ENCODE results near the gene CREB3L2. TPM values are rescaled to one million over a fixed set of nuclear protein-coding genes. Genes with fewer than 3 reads are reported as not detected.

Gene CREB3L2
- polyA plus RNA-seq, 5 donors = 45.2 to 61.6 (median 50.8) TPM

DNA sequence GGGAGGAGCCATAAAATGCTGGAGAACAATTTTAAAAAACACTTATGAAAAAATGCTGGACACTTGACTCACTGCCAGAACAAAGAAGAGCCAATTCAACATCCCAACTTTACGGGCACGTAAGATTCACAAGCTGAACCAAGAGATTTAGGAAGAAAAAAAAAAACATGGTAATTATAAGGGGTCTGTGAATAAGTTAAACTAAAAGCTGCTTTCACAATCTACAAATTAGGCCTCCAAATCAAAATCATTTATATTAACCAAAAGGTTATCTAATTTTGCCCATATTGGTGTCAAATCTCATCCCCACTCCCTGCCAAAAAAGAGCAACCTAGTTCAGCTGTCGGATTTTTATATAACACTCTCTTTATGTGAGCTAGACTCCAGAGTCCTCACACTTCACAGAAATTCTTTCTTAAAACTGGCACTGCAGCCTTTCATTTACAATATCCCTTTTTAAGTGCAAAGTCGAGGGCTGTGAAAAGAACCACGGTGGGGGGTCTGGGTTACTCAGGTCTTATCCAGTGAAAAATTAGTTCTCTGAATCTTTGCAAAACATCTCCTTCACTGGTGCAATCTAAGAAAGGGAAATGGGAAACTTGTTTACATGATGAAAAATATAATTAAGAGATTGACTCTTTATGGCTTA, 124.7 kb downstream of the CREB3L2 start:
- peak in 1 of 2 donors; percentile 42 for DNase-seq

DNA sequence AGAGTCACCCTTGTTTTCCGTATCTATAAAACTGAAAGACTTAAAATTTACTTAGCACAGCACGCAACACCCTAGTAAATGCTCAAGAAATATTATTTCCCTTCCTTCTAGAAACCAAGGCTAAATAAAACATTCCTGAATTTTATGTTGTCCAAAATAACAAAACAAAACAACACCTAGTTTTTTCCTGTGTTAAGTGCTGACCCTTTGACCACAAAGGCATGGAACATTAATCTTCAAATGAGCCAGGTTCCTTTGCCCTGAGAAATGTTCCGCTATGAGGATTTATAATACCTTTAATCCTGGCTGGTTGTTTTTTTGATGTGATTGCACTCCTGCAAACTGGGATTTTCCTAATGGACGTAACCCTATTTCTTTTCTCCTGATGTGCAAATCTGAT, 126.1 kb downstream of the CREB3L2 start:
- no peak for DNase-seq

DNA sequence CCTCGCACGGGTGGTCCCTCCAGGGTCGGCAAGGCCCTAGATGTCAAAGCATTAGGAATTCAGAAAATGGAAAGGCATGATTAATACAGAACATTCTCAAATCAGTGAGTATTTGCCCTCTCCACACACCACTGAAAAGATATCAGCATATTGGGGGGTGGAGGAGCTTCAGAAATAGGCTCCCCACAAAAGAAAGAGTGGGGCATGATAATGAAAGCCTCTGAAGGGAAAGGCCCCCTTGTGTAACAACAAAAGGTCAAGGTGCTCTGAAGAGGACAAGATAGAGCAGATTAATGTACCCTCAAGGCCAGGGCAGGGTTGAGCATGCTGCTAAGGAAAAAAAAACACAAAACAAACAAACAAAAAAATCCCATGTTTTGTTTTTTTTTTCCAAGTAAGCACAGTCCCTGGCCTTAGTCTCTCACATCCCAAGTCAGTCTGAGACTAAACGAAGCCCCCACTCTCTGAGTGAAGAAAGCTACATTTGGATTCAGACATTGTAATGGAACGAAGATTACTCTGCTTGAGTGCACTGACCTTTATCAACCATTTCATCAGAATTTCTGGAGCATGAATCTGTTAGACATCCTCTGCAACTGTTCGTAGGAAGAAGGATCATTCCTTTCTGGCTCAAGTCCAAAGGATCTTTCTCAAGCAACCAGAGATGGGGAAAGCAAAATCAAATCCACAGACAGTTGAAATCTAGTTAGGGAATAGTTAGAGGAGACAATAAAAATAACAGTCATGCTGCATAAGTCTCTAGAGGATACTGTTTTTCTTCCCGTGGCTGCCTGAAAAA, 127.7 kb downstream of the CREB3L2 start:
- DNase-seq = peak; percentile 31 to 37

DNA sequence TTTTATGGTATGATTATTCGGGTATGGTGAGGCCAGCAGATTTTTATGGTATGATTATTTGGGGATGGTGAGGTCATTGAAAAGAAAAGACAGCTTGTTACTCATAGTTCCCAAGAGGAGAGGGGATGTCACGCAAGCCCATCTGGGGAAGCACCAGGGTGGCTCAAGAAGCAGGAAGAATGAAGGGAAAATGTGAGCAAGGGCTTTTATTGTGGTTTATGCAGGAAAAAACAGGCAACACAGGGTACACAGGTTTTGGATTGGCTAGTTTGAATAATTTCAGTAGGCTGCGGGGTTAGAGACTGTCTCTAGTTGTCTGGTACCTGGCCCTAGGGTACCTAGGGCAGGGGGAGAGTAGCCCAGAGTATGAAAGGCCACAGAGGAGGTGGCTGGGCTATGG, 128.4 kb downstream of the CREB3L2 start:
- no peak for DNase-seq

DNA sequence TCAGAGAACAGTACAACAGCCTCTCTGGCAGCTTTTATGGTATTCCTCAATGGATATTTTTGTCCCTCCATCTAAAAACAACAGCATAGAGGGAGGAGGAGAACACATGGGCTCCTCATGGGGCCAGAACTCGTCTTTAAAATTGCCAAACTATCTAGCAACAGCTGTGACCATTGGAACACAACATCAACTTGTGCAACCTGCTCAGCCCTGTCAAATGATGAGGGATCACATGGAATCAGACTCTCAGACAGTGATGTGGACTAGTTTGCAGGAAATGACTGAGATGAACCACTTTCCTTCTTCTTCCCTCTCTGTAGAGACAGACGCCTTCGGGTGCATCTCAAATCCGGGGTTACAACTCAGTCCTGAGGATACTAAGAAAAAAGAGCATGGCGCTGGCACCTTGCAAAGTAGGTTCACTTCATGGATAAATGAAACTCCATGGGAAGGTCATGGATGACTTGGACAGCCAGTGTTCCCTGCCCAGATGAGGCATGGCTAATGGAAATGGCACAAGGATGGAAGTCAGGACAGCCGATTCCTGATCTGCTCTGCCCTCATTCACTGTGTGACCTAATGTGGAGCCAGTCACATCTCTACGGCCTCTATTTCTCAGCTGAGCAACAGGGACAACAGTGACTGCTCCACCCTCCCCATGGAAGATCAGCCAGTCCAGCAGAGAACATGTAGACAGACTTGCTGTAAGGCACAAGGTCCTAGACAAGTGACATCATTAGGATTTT, 130.5 kb downstream of the CREB3L2 start:
- DNase-seq = no peak

DNA sequence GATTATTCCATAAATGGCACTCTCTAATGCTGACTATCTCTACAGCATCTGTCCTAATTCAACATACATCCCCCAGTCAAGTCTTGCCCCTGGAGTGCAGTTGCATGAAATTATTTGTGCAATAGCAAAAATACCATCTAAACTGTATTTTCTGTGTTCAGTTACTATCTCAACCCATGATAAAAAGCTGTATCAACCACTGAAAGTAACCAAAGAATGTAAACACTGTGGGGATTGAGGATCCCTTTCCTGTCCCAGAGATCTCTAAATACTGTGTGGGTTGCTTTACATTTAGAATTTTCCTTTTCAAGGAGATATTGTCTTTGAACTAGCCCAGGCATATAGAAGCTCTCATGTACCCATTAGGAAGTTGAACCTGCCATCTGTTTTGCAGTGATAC, 131.2 kb downstream of the CREB3L2 start:
- DNase-seq = no peak

DNA sequence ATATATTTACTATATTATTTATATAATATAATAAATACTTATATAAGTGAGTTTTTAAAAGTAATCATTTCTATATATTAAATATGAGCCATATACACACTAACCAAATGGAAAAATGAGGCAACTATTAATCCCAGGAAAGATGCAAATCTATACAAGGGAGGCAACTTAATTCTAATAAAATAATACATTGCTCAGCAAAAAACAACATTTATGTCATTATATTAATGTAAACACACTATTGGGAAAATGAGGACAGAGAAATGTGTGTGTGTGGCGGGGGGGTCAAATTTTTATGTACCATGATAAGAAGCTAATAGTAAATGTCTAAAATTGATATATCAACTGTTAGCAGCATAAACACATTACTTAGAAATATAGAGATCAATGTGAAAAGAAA, 131.8 kb downstream of the CREB3L2 start:
- no peak for DNase-seq

DNA sequence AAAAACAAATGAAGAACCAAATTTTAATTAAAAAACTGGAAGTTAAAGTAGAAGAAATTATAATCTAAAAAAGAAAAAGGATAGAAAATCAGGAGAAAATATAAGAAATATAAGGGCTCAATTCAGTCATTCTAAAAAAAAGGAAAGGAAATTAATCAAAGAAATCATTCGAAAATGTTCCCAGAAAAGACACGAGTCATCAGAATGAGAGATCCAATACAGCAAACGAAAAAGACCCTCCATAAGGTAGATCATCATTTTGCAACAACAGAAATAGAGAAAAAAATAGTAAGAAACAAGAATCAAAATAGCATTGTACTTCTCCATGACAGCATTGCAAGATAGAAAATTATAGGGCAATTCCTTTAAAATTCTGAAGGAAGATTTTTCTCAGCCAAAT, 132.6 kb downstream of the CREB3L2 start:
- DNase-seq = no peak

DNA sequence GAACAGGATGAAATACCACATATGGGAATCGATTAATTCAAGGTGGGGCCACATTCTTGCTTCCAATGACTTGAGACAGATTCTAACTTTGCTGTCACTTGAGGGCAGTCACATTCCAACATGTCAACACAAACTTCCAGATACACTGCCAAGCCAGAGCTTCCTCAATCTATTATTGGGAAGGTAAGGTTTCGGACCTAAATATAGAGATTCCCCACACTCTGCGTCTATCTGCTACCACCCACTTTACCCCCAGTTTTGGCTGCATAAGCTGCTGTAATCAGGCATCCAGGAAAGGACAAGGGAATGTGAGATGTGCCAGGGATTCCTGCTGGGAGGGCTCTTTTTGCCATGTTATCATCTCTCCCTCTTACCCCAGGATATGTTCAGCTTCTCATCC, 134.6 kb downstream of the CREB3L2 start:
- DNase-seq = no peak

DNA sequence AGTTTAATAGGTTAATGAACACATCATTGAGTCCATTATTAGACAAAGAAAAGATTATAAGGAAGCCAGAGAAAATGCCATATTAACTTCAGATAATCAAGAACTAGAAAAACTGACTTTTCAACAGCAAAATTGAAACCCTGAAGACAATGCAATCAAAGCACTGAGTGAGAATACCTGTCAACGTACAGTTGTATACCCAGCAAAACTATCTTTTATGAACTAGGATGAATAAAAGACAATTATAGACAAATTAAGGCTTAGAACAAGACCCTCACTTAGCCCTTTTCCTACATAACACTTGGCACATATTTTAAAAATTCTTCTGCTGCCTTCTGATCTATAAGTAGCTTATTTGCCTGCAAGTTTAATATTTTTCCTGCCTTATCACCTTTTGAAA, 136.1 kb downstream of the CREB3L2 start:
- no peak for DNase-seq

DNA sequence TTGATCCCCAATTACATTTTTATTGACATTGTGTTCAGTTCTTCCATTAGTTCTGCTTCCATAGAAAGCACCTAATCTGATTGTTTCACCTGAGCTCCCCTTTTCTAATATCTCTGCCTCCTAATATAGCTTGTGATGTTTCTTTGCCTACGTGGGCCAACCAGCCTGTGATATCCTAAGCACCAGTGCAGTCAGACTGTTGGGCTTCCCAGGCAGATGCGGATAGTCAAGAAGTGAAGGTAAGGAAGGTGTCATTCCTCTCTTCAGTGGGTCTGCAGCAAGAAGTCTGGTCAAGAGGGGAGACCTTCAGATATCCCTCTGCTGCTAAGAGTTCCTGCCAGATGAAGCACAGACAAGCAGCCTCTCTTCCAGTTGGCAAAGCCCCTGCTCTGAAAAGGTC, 138.9 kb downstream of the CREB3L2 start:
- DNase-seq = no peak

DNA sequence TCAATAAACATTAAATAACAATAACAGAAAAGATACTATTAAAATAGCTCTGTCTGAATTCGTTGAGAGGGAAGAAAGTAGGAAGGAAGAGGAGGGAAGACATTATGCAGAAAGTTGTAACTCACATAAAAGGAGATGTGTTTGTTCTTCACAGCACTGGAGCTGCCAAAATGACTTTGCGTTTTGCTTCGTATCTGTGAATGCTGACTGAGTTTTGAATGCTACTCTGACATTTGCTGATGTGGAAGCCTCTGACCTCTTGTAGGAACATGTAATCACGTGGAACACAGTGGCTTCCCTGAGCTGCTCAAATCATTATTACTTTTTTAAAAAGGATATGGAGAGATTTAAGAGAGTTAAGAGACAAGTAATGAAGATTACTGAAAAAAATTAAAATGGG, 139.5 kb downstream of the CREB3L2 start:
- no peak for DNase-seq

DNA sequence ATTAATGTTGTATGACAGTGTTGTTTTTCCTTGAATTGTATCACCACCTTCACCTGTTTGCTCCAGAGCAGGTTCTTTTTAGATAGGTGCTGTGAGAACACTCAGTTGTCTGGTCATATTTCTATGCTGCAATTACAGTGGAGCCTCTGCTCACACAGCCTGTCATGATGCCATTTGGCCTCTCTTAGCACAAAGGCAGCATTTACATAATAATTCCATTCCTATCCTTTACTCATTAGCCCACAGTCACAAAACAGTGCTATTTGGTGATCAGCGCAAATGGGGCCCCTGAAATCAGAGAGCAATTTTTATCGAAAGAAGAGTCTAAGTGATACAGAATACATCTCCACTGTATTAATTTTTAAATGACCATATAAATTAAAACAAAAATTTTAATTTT, 141.3 kb downstream of the CREB3L2 start:
- DNase-seq = no peak

DNA sequence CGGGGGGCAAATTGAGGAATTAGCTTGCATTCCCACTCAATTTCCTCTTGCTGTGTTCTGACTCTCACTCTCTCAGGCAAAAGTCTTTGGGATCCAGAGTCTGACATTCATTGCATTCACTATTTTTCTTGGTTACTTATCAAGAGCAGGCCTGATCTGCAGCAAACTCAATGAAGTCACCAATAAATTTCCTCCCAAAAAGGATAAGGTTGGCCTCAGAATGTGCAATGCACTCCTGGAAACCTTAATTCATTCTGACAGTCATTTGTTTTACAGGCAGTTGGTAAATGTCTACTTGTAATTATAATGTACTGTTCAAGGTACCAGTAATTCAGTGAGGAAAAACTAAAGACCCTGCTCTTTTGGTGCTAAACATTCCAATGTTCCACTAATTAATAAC, 148.8 kb downstream of the CREB3L2 start:
- no peak for DNase-seq

DNA sequence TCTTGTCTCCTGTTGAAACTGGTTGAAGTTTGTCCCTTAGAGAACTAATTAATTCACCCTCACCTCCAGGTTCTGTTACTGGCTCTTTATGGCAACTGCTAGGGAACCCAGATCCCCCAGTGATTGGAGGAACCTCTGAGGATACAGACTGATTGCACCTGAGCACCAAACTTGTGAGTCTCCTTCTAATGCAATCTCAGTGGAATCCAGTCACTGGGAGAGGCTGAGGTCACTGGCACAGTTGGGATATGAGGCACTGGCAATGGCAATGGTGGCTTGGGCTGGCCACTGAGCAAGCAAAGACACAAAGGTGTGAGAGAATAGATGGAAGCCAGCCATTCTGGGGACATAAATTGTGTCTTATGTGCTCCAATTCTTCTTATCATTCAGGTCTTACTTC, 149.8 kb downstream of the CREB3L2 start:
- no peak for DNase-seq

DNA sequence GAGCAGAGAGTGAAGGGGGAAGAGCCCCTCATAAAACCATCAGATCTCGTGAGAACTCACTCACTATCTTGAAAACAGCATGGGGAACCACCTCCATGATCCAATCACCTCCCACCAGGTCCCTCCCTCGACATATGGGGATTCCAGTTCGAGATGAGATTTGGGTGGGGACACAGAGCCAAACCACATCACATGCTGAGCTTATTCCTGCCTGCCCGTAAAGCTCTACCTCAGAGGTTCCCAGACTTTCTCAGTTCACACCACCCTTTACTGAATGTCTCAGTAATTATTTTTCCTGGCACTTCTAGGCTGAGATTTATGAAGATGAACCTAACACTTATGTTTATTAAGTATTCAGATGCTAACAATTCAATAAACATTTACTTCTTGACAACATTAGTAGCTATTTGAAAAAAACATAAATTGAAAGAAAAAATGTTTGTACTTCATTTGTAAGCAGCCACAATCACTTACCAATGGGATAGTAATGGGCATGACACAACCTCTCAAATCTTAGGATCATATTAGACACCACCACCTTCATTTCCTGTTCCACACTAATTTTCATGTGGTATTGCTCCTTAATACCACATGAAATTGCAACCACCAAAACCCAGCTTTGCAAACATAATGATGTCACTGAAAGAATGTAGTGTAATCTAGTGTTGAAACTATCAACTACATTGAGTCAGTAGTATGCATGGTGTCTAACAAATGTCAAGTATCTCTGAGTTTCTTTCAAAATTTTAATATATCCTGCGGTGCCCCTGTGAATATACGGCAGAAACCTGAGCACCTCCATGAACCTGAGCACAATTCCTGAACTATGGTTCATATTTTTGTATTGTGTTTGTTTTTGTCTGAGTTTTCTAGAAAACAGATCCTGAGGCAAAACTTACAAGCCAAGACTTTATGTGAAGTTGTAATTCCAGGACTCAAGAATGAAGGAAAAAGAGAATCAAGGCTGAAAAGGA, 150.6 kb downstream of the CREB3L2 start:
- DNase-seq = no peak

DNA sequence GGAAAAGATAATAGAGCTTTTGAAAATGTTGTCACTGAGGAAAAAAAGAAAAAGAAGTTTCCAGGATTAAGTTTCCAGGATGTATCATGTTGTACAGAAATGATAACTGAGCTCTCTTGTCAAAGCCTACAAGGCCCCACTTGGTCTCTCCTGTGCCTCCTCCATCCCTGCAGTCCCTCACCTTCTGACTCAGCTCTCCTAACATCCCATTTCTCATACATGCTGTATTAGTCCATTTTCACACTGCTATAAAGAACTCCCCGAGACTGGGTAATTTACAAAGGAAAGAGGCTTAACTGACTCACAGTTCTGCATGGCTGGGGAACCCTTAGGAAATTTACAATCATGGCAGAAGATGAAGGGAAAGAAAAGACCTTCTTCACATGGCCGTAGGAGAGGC, 151.3 kb downstream of the CREB3L2 start:
- no peak for DNase-seq

DNA sequence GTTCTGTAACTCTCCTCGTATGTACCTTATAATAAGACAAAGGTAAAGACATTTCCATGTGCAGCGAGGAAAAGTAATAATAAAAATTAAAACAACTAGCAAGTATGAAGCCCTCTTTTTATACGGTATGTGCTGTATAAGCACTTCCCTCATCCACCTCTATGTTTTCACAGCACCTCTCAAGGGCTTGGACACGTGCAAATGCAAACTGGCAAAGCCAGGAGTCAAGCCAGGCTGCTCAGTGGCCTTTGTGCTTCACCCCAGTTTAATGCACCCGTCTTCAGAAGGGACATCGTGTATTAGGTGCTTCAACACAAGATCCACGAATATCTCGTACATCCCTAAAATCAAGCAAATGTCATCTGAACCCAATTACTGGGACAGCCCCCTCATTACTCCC, 153.8 kb downstream of the CREB3L2 start:
- DNase-seq = no peak

DNA sequence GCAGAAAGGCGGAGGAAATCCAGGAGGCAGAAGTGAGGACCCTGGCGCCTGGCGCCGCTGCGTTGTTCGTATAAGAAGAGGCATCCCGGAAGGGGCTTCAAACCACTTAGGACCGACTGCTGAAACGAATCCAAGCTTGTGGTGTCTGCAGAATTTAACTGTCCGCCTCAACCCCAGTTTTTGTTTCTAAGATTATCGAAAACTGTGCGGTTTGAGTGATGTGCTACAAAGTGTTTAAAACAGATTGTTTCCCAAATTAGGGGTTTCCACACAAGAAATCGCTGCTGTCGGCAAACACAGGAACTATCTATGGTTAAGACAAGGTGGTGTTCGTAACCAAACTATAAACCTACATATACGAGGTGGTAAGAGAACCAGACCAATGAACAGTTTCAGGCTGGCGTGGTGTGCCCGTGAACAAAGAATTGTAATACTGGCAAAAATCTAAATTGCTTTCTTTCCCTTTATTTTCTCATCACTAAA, 154.3 kb downstream of the CREB3L2 start:
- DNase-seq = no peak

DNA sequence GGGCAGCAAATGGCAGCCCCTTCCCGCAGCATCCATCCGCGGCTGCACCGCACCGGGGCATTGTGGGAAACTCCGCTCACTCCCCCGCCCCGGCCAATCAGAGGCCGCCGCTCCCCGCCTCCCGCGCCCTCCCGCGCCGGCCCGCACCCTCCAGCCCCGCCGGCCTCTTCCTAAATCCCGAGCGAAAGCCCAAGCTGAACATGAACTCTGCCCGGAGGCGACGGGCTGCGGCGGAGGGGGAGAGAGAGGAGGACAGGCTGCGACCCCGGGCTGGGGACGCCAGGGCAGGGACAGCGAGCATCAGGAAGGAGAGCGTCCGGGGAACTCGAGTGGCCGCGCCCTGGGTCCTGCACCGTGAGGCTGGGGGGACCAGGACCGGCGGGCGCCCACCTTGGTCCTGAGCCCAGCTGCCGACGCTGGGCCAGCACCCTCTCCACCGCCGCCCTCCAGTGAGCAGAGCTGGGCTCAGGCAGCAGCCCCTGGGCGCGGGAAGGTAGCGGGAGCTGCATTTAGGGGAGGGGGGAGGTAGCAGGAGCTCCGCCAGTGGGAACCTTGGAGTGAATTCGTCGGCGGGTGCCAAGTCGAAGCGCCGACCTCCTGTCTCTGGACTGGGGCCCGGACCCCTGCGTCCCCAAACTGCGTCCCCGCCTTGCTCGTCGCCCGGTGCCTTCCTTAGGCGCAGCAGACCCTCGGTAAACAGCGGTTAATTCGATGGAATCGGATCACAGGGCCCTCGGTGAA, 154.9 kb downstream of the CREB3L2 start, which contains the start of gene DGKI:
DGKI (minus strand) TSS at position 148 of the 741 bp plus-strand sequence.
- no peak for DNase-seq

DNA sequence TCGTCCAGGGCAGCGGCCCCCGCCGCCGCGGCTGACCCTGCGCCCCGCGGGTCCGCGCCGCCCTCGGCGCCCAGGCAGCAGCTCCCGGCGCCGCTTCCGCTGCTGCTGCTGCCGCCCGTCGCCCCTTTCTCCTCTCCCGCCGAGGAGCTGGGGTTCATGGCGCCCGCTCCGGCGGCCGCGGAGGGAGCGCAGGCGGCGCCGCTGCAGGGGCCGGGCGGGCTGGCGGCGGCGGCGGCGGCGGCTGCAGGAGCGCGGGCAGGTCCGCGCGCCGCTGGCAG, 155.4 kb downstream of the CREB3L2 start:
- DNase-seq = no peak
